Measurements from ENCODE around the gene RPL9.

RPL9 gene

GRCh38 chr4:39484582-39485272 is 26.0 kb upstream of the RPL9 start:
- H3K4me3 ChIP-seq (ENCODE audit: low read depth, low read length), result no peak overlapping the region
- no peak for TF ChIP-seq CTCF (IDR thresholded peaks at IDR 0.05; ENCODE audit: low read depth, low read length)
- no peak for TF ChIP-seq MYC (IDR thresholded peaks at IDR 0.05; ENCODE audit: low read depth, low read length)
- TF ChIP-seq POLR2A (IDR thresholded peaks at IDR 0.05; ENCODE audit: extremely low read depth, insufficient read length), result no peak
- no peak for TF ChIP-seq MAX (IDR thresholded peaks at IDR 0.05; ENCODE audit: low read depth, low read length)
- peak; percentile 80 for DNase-seq (ENCODE audit: low read depth)

- H3K4me3 ChIP-seq (ENCODE audit: low read depth, low read length), result peak overlapping the region; percentile 6
- TF ChIP-seq CTCF (IDR thresholded peaks at IDR 0.05; ENCODE audit: low read depth, low read length), result no peak
- no peak for TF ChIP-seq MYC (IDR thresholded peaks at IDR 0.05; ENCODE audit: low read depth, low read length)
- TF ChIP-seq POLR2A (IDR thresholded peaks at IDR 0.05; ENCODE audit: extremely low read depth, insufficient read length), result no peak
- no peak for TF ChIP-seq MAX (IDR thresholded peaks at IDR 0.05; ENCODE audit: low read depth, low read length)
- peak; percentile 64 for DNase-seq (ENCODE audit: low read depth)
Observed at GRCh38 chr4:39480902-39481695, 22.4 kb upstream of the RPL9 start.

GRCh38 chr4:39480251-39480650 is 21.5 kb upstream of the RPL9 start:
- H3K4me3 ChIP-seq (ENCODE audit: low read depth, low read length), result no peak overlapping the region
- TF ChIP-seq MYC (IDR thresholded peaks at IDR 0.05; ENCODE audit: low read depth, low read length) (no peak), POLR2A (IDR thresholded peaks at IDR 0.05; ENCODE audit: extremely low read depth, insufficient read length) (no peak), CTCF (IDR thresholded peaks at IDR 0.05; ENCODE audit: low read depth, low read length) (no peak), MAX (IDR thresholded peaks at IDR 0.05; ENCODE audit: low read depth, low read length) (no peak)
- no peak for DNase-seq (ENCODE audit: low read depth)

- no peak for TF ChIP-seq CTCF (IDR thresholded peaks at IDR 0.05; ENCODE audit: low read depth, low read length)
- no peak for TF ChIP-seq POLR2A (IDR thresholded peaks at IDR 0.05; ENCODE audit: extremely low read depth, insufficient read length)
- TF ChIP-seq MAX (IDR thresholded peaks at IDR 0.05; ENCODE audit: low read depth, low read length), result no peak
- no peak for TF ChIP-seq MYC (IDR thresholded peaks at IDR 0.05; ENCODE audit: low read depth, low read length)
- no peak overlapping the region for H3K4me3 ChIP-seq (ENCODE audit: low read depth, low read length)
- DNase-seq (ENCODE audit: low read depth), result no peak
Observed at GRCh38 chr4:39476187-39476895, 17.6 kb upstream of the RPL9 start.

- DNase-seq (ENCODE audit: low read depth), result no peak
- TF ChIP-seq CTCF (IDR thresholded peaks at IDR 0.05; ENCODE audit: low read depth, low read length) (no peak), POLR2A (IDR thresholded peaks at IDR 0.05; ENCODE audit: extremely low read depth, insufficient read length) (no peak), MYC (IDR thresholded peaks at IDR 0.05; ENCODE audit: low read depth, low read length) (no peak), MAX (IDR thresholded peaks at IDR 0.05; ENCODE audit: low read depth, low read length) (no peak)
- H3K4me3 ChIP-seq (ENCODE audit: low read depth, low read length), result no peak overlapping the region
Observed at GRCh38 chr4:39472396-39472795, 13.7 kb upstream of the RPL9 start.
